CD14-positive monocyte (primary cell): ENCODE data around the gene BRAF. TPM values are rescaled to one million over a fixed set of nuclear protein-coding genes. Genes with fewer than 3 reads are reported as not detected.

ENCODE experiments used
- DNase-seq, 3 donors: peaks; one replicate each; pipeline ENCODE4 v3.0.0-alpha.2; 2011 to 2022
- H2AFZ ChIP-seq: 2 replicates; pipeline ENCODE4 v1.6.0; 2012; ENCODE audit warnings: mild to moderate bottlenecking, low read depth, low read length, inconsistent platforms; ENCODE audit not compliant: insufficient read depth, poor library complexity, severe bottlenecking
- H3K27ac ChIP-seq, 2 donors: 1 replicate in 1 of 2; 2 replicates in 1 of 2; pipeline ENCODE4 v1.5.1; 2012 to 2013; ENCODE audit warnings: low read length in 2 of 2, control low read depth in 1 of 2, inconsistent platforms in 1 of 2, low read depth in 1 of 2, mild to moderate bottlenecking in 1 of 2
- H3K27me3 ChIP-seq, 2 donors: one replicate each; pipeline versions ENCODE4 v1.6.0 to v1.6.1; 2011 to 2013; ENCODE audit warnings: low read length in 2 of 2; ENCODE audit not compliant: control insufficient read depth in 2 of 2, insufficient read depth in 2 of 2
- H3K36me3 ChIP-seq, 2 donors: replicated peaks in 1 of 2; 1 replicate in 1 of 2; 2 replicates in 1 of 2; pipeline versions ENCODE4 v1.5.1 to v1.6.1; 2012 to 2013; ENCODE audit warnings: low read length in 2 of 2, control low read depth in 1 of 2, inconsistent platforms in 1 of 2, mild to moderate bottlenecking in 1 of 2; ENCODE audit not compliant: insufficient read depth in 2 of 2, control insufficient read depth in 1 of 2
- H3K4me1 ChIP-seq, 2 donors: 1 replicate in 1 of 2; 2 replicates in 1 of 2; pipeline versions ENCODE4 v1.5.1 to v1.6.1; 2012 to 2013; ENCODE audit warnings: low read length in 2 of 2, control low read depth in 1 of 2, inconsistent platforms in 1 of 2, mild to moderate bottlenecking in 1 of 2, moderate library complexity in 1 of 2; ENCODE audit not compliant: insufficient read depth in 2 of 2, control insufficient read depth in 1 of 2
- H3K4me2 ChIP-seq: replicated peaks from 2 replicates; pipeline ENCODE3; 2012; ENCODE audit warnings: low read length, moderate library complexity, mild to moderate bottlenecking; ENCODE audit not compliant: poor library complexity, severe bottlenecking; ENCODE audit errors: extremely low read depth
- H3K4me3 ChIP-seq, 3 experiments: fragments of 200-600 bp in 1 of 3; sonication (generic) in 1 of 3; replicated peaks in 1 of 3; 1 replicate in 2 of 3; 2 replicates in 1 of 3; pipeline ENCODE4 v1.5.1; 2011 to 2013; ENCODE audit warnings: low read length in 3 of 3, mild to moderate bottlenecking in 3 of 3, control low read depth in 2 of 3, low read depth in 2 of 3, inconsistent platforms in 1 of 3, moderate library complexity in 1 of 3
- H3K79me2 ChIP-seq: 2 replicates; pipeline ENCODE4 v1.6.0; 2012; ENCODE audit warnings: mild to moderate bottlenecking, control low read depth, inconsistent platforms, low read length, moderate library complexity; ENCODE audit not compliant: insufficient read depth
- H3K9ac ChIP-seq: 2 replicates; pipeline ENCODE4 v1.6.0; 2017; ENCODE audit warnings: low read length, mild to moderate bottlenecking; ENCODE audit not compliant: insufficient read depth, poor library complexity, severe bottlenecking
- H3K9me3 ChIP-seq, 2 donors: replicated peaks in 1 of 2; 1 replicate in 1 of 2; 2 replicates in 1 of 2; pipeline versions ENCODE4 v1.5.1 to v1.6.1; 2012 to 2013; ENCODE audit warnings: low read length in 2 of 2, control low read depth in 1 of 2; ENCODE audit not compliant: control insufficient read depth in 1 of 2, insufficient read depth in 1 of 2
- H4K20me1 ChIP-seq: 2 replicates; pipeline ENCODE4 v1.6.0; 2012; ENCODE audit warnings: mild to moderate bottlenecking, low read length, control low read depth, moderate library complexity; ENCODE audit not compliant: insufficient read depth
- H3K27ac Mint-ChIP-seq, 7 donors: one replicate each; pipeline ENCODE4 v1.8.0; 2020; ENCODE audit warnings: mild to moderate bottlenecking in 7 of 7, mixed read lengths in 7 of 7, moderate library complexity in 6 of 7, inconsistent platforms in 2 of 7
- H3K27me3 Mint-ChIP-seq, 3 donors: one replicate each; pipeline ENCODE4 v1.8.0; 2021 to 2022; ENCODE audit warnings: low read depth in 3 of 3, mild to moderate bottlenecking in 3 of 3, mixed read lengths in 3 of 3, moderate library complexity in 3 of 3, inconsistent platforms in 1 of 3
- H3K36me3 Mint-ChIP-seq, 2 donors: one replicate each; pipeline ENCODE4 v1.8.0; 2020; ENCODE audit warnings: mixed read lengths in 2 of 2, inconsistent platforms in 1 of 2, mild to moderate bottlenecking in 1 of 2
- H3K4me1 Mint-ChIP-seq: one replicate; pipeline ENCODE4 v1.8.0; 2020; ENCODE audit warnings: mild to moderate bottlenecking, mixed read lengths
- H3K4me3 Mint-ChIP-seq, 2 donors: one replicate each; pipeline ENCODE4 v1.8.0; 2020; ENCODE audit warnings: mild to moderate bottlenecking in 2 of 2, mixed read lengths in 2 of 2, moderate library complexity in 1 of 2
- H3K9me3 Mint-ChIP-seq, 7 donors: one replicate each; pipeline ENCODE4 v1.8.0; 2020 to 2022; ENCODE audit warnings: mixed read lengths in 7 of 7, mild to moderate bottlenecking in 6 of 7, moderate library complexity in 6 of 7, inconsistent platforms in 2 of 7
- CTCF ChIP-seq: fragments of 200-600 bp; IDR thresholded peaks from one replicate; pipeline ENCODE4 v1.8.0; 2022; ENCODE audit warnings: antibody characterized with exemption, mild to moderate bottlenecking
- WGBS: methylation state at CpG from one replicate; pipeline ENCODE4 v1.1.5; 2013; ENCODE audit warnings: missing lambda C conversion rate; ENCODE audit not compliant: insufficient coverage; 5-methylcytosine and 5-hydroxymethylcytosine counted together
- intact Hi-C, 2 donors: fragments of 100-400 bp; cut with micrococcal nuclease; formaldehyde crosslinking; loops; one replicate each; pipeline versions ENCODE4 v1.15.0 to v1.15.1; 2023
- polyA plus RNA-seq, 3 donors: library from polyadenylated mRNA; depleted of rRNA in 1 of 3; unstranded in 2 of 3; stranded (reverse) in 1 of 3; fragments of 300-500 nt in 2 of 3; fragments of >200 nt in 1 of 3; fragmentation: Illumina TruSeq in 2 of 3; gene quantifications; 1 replicate in 2 of 3; 2 replicates in 1 of 3; pipeline ENCODE4 v1.2.3, GENCODE V29; 2012 to 2021

Gene BRAF
- polyA plus RNA-seq, 3 donors, result 3.8 to 10.0 (median 5.6) TPM

- no peak overlapping the region for H3K9ac ChIP-seq
- H4K20me1 ChIP-seq, result no peaks in the 10 kb centered on the region
- no peaks in the 10 kb centered on the region for H3K79me2 ChIP-seq
- H3K4me2 ChIP-seq, result no peak overlapping the region
- peaks cover 7% of the 10 kb centered on the region in 2 donors for H3K4me1 ChIP-seq
- peaks cover 0 to 3% (median 0%) of the 10 kb centered on the region in 7 donors for H3K9me3 Mint-ChIP-seq
- H3K4me3 ChIP-seq, result no peak overlapping the region
- H2AFZ ChIP-seq, result no peak overlapping the region
- peaks cover 7% of the 10 kb centered on the region for H3K4me1 Mint-ChIP-seq
- intact Hi-C loops, result no loop called here
- no peak overlapping the region for H3K4me3 Mint-ChIP-seq
- no peaks in the 10 kb centered on the region for H3K27me3 Mint-ChIP-seq
- no peak for DNase-seq
- WGBS, result no CpG with 5 or more reads among the region's 2 CpGs
- no peak overlapping the region for H3K27ac Mint-ChIP-seq
- no peaks in the 10 kb centered on the region for H3K9me3 ChIP-seq
- no peak overlapping the region for H3K27ac ChIP-seq
- no peaks in the 10 kb centered on the region for H3K27me3 ChIP-seq
- H3K36me3 ChIP-seq, result peaks cover 11 to 41% of the 10 kb centered on the region in 2 donors
- H3K36me3 Mint-ChIP-seq, result peaks cover 25 to 26% of the 10 kb centered on the region in 2 donors
- no peak for TF ChIP-seq CTCF
Observed at GRCh38 chr7:140746751-140747150, 178.0 kb downstream of the BRAF start.

- Mint-ChIP-seq H3K27me3 (no peaks in the 10 kb centered on the region), H3K27ac (peak overlapping the region in 1 of 7 donors; percentile 54), H3K4me3 (no peak overlapping the region), H3K36me3 (peaks cover 22 to 29% of the 10 kb centered on the region in 2 donors), H3K9me3 (peaks cover 0 to 3% (median 0%) of the 10 kb centered on the region in 7 donors), H3K4me1 (peaks cover 7% of the 10 kb centered on the region)
- Histone ChIP-seq H3K4me3 (no peak overlapping the region), H4K20me1 (no peaks in the 10 kb centered on the region), H3K27me3 (no peaks in the 10 kb centered on the region), H2AFZ (no peak overlapping the region), H3K4me2 (peak overlapping the region; percentile 26), H3K27ac (peak overlapping the region in 1 of 2 donors; percentile 45), H3K79me2 (no peaks in the 10 kb centered on the region), H3K36me3 (peaks cover 11 to 36% of the 10 kb centered on the region in 2 donors), H3K9ac (no peak overlapping the region), H3K4me1 (peaks cover 7% of the 10 kb centered on the region in 2 donors), H3K9me3 (no peaks in the 10 kb centered on the region)
- intact Hi-C loops, result no loop called here
- peak in 2 of 3 donors; percentile 7 to 11 for DNase-seq
- no peak for TF ChIP-seq CTCF
- WGBS, result 71% methylated on average over 4 of the region's 6 CpGs
Observed at GRCh38 chr7:140745266-140746058, 179.3 kb downstream of the BRAF start.
